ENCODE data around the gene PTF1A.
"Not testable (repeated sequence)": the region's sequence is repeated elsewhere in the genome, so short reads cannot be mapped to it uniquely, and the experiment has no call there.

PTF1A gene

GRCh38 chr10:23205972-23206642, 14.0 kb downstream of the PTF1A start:
- Histone ChIP-seq H3K4me1 (ENCODE audit: control insufficient read depth, insufficient read depth, low read length) (0 out of 2 replicates have a peak, but pooled peaks cover 3% of the 10 kb centered on the region), H3K9ac (ENCODE audit: low read length) (no peak overlapping the region), H3K27me3 (ENCODE audit: control insufficient read depth, insufficient read depth, low read length) (peaks cover 62% of the 10 kb centered on the region), H3K36me3 (ENCODE audit: control insufficient read depth, insufficient read depth, low read length) (no peaks in the 10 kb centered on the region), H3K4me3 (ENCODE audit: low read depth, low read length) (no peak overlapping the region), H3K27ac (ENCODE audit: low read depth, low read length) (no peak overlapping the region), H3K9me3 (ENCODE audit: control insufficient read depth, insufficient read depth, low read depth, low read length) (no peaks in the 10 kb centered on the region)

DNA sequence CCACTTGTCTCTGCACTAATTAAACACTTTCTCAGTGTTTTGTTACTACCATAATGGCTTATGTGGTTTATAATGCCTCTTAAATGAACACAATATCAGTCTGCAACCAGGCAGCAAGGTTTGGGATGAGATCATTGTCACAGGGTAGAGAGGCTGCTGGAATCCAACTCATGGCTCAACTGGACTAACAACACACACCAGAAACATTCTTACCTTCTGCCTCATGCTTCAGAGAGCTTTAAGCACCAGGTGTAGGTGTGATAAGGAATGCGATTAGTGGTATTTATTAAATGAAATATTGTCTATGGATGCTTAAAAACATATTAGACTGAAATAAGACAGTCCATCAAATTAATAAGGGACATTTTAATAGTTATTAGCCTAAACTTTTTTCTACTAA, 25.4 kb downstream of the PTF1A start:
- no peak overlapping the region for H3K9ac ChIP-seq (ENCODE audit: low read length)
- 0 out of 2 replicates have a peak, but pooled peaks cover 12% of the 10 kb centered on the region for H3K27me3 ChIP-seq (ENCODE audit: control insufficient read depth, insufficient read depth, low read length)
- 0 out of 2 replicates have a peak, but pooled peaks cover 1% of the 10 kb centered on the region for H3K4me1 ChIP-seq (ENCODE audit: control insufficient read depth, insufficient read depth, low read length)
- H3K27ac ChIP-seq (ENCODE audit: low read depth, low read length) = no peak overlapping the region
- no peaks in the 10 kb centered on the region for H3K36me3 ChIP-seq (ENCODE audit: control insufficient read depth, insufficient read depth, low read length)
- no peak overlapping the region for H3K4me3 ChIP-seq (ENCODE audit: low read depth, low read length)
- no peaks in the 10 kb centered on the region for H3K9me3 ChIP-seq (ENCODE audit: control insufficient read depth, insufficient read depth, low read depth, low read length)

DNA sequence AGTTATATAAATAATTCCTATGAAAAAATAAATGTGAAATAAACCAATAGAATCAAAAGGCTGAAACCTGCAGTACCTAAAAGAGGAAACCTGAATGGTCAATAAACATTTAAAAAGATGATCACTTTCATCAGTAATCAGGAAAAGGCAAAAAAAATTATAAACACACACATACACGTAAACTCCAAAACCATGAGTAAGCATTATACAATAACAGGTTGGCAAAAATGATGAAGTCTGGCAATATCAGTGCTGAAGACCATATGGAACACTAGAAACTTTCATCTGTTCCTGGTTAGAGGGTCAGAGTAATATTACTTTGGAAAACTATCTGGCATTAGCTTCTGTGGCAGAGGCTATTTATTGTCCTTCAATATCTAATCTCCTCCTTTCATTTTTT, 38.5 kb downstream of the PTF1A start:
- no peak overlapping the region for H3K9ac ChIP-seq (ENCODE audit: low read length)

DNA sequence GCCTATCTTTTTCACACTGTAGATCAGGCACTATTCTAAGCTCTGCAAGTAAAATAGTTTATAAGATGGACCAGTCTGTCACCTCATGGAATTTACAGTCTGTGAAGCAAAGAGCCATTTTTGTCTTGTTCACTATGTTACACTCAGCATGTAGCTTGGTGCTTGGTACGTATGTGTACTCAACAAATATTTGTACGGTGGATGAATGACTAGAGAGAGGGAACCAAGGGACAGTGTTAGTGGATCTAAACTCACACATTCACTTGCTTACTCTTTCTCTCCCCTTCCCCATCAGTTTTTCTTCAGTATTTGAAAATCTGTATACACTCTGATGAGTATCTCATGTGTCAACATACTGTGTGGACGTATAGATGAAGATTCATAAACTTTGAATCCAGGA, 45.9 kb downstream of the PTF1A start:
- no peak overlapping the region for H3K27ac ChIP-seq (ENCODE audit: low read depth, low read length)
- no peak overlapping the region for H3K4me3 ChIP-seq (ENCODE audit: low read depth, low read length)
- no peaks in the 10 kb centered on the region for H3K36me3 ChIP-seq (ENCODE audit: control insufficient read depth, insufficient read depth, low read length)
- no peaks in the 10 kb centered on the region for H3K27me3 ChIP-seq (ENCODE audit: control insufficient read depth, insufficient read depth, low read length)
- no peak overlapping the region for H3K9ac ChIP-seq (ENCODE audit: low read length)
- H3K9me3 ChIP-seq (ENCODE audit: control insufficient read depth, insufficient read depth, low read depth, low read length) = no peaks in the 10 kb centered on the region
- no peaks in the 10 kb centered on the region for H3K4me1 ChIP-seq (ENCODE audit: control insufficient read depth, insufficient read depth, low read length)

More for the DNA sequence above, 38.5 kb downstream of the PTF1A start:
- Histone ChIP-seq H3K36me3 (ENCODE audit: control insufficient read depth, insufficient read depth, low read length) (no peaks in the 10 kb centered on the region), H3K27ac (ENCODE audit: low read depth, low read length) (no peak overlapping the region), H3K27me3 (ENCODE audit: control insufficient read depth, insufficient read depth, low read length) (peaks cover 3% of the 10 kb centered on the region; the same call in 1 of the 2 replicates), H3K9me3 (ENCODE audit: control insufficient read depth, insufficient read depth, low read depth, low read length) (no peaks in the 10 kb centered on the region), H3K4me3 (ENCODE audit: low read depth, low read length) (no peak overlapping the region), H3K4me1 (ENCODE audit: control insufficient read depth, insufficient read depth, low read length) (no peaks in the 10 kb centered on the region)

DNA sequence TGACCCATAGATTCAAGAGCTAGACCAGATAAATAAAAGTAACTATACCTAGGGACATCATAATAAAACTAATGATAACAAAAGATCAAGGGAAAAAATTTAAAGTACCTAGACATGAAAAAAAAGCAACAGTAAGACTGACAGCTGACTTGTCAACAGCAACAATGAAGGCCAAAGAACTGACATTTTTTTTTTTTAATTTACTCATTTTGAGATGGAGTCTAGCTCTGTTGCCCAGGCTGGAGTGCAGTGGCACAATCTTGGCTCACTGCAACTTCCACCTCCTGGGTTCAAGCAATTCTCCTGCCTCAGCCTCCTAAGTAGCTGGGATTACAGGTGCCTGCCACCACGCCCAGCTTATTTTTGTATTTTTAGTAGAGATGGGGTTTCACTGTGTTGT, 49.7 kb downstream of the PTF1A start:
- not testable (repeated sequence) for H3K27me3 ChIP-seq (ENCODE audit: control insufficient read depth, insufficient read depth, low read length); H3K9ac ChIP-seq (ENCODE audit: low read length); H3K4me3 ChIP-seq (ENCODE audit: low read depth, low read length); H3K4me1 ChIP-seq (ENCODE audit: control insufficient read depth, insufficient read depth, low read length); H3K36me3 ChIP-seq (ENCODE audit: control insufficient read depth, insufficient read depth, low read length); H3K27ac ChIP-seq (ENCODE audit: low read depth, low read length); H3K9me3 ChIP-seq (ENCODE audit: control insufficient read depth, insufficient read depth, low read depth, low read length)
